H1 (cell line): ENCODE data around the gene HMGA1. TPM values are rescaled to one million over a fixed set of nuclear protein-coding genes. Genes with fewer than 3 reads are reported as not detected.

ENCODE experiments used
- CREB1 ChIP-seq: IDR thresholded peaks from 2 replicates; pipeline ENCODE4 v1.6.1; 2012; ENCODE audit warnings: inconsistent platforms
- KDM4A ChIP-seq: IDR thresholded peaks from one replicate; pipeline ENCODE4 v1.7.1; 2012; ENCODE audit warnings: low read depth, mild to moderate bottlenecking, moderate library complexity, low read length, inconsistent platforms; ENCODE audit not compliant: severe bottlenecking
- RAD21 ChIP-seq, 2 experiments: IDR thresholded peaks in 1 of 2; conservative IDR thresholded peaks in 1 of 2; 2 replicates each; pipeline ENCODE4 v1.6.1; 2011; ENCODE audit warnings: low read depth in 2 of 2, low read length in 2 of 2, improper control_type of control experiment in 1 of 2, inconsistent platforms in 1 of 2, mild to moderate bottlenecking in 1 of 2, moderate library complexity in 1 of 2
- USF2 ChIP-seq: IDR thresholded peaks from 2 replicates; pipeline ENCODE4 v1.6.1; 2011; ENCODE audit warnings: low read length, improper control_type of control experiment
- polyA plus RNA-seq, 7 experiments: library from polyadenylated mRNA; depleted of rRNA in 3 of 7; stranded (reverse) in 5 of 7; unstranded in 2 of 7; fragments of >200 nt in 5 of 7; fragments of 200-250 nt in 2 of 7; gene quantifications; 1 replicate in 5 of 7; 2 replicates in 1 of 7; 4 replicates in 1 of 7; pipeline versions ENCODE4 v1.2.1 to v1.2.3, GENCODE V29; 2011 to 2013; ENCODE audit warnings: missing spikeins in 2 of 7, mixed read lengths in 2 of 7
- total RNA-seq: library from RNA; stranded (reverse); fragmentation: NEBNext Ultra II Directional; extraction: Animal tissue kit (Norgen Biotek cat#: 25700); gene quantifications from 2 replicates; pipeline ENCODE4 v1.2.1, GENCODE V29; 2021

Gene HMGA1
- total and polyA plus RNA-seq, 2 of the 8 experiments (the other 6 are each of a cell fraction or from before 2014, with no cell fraction given): 1,557 to 2,636 TPM

- TF ChIP-seq CREB1 (no peak), KDM4A (no peak), USF2 (no peak), RAD21 (IDR thresholded peaks at IDR 0.05 in 1 of 2, conservative IDR thresholded peaks at IDR 0.05 in 1 of 2; ENCODE audit: low read depth in 2 of 2, low read length in 2 of 2) (no peak)
- TF ChIP-seq, all 59 proteins: peak for 0
Observed at GRCh38 chr6:34281702-34282334, 45.1 kb downstream of the HMGA1 start (continued).
